ENCODE data around the gene ATXN1. TPM values are rescaled to one million over a fixed set of nuclear protein-coding genes. Genes with fewer than 3 reads are reported as not detected.
"Not testable (repeated sequence)": the region's sequence is repeated elsewhere in the genome, so short reads cannot be mapped to it uniquely, and the experiment has no call there.

ATXN1 gene
- polyA plus RNA-seq, 1 donor = 14.7 TPM

DNA sequence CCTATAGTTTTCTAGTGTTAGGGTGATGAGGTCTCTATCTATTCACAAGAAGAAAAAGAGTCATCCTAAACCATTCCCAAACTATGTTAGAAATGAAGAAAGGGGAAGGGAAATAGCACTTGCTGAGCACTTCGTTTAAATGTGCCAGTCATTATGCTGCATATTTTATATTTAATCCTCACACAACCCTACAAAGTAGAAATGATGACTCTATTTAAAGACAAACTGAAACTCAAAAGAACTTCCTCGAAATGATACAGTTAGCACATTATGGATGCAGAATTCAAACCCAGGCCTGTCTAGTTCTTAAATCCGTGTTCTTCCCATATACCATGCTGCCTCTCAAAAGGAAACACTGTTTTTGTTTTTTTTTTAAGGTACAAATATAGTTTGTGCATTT, 348.3 kb downstream of the ATXN1 start:
- DNase-seq (ENCODE audit: low read depth) = no peak

GRCh38 chr6:16412171-16412570, 349.1 kb downstream of the ATXN1 start:
- DNase-seq (ENCODE audit: low read depth) = no peak

GRCh38 chr6:16409531-16410441, 351.5 kb downstream of the ATXN1 start:
- DNase-seq (ENCODE audit: low read depth) = no peak

GRCh38 chr6:16408766-16409165, 352.5 kb downstream of the ATXN1 start:
- no peak for DNase-seq (ENCODE audit: low read depth)

GRCh38 chr6:16406966-16407365, 354.3 kb downstream of the ATXN1 start:
- no peak for DNase-seq (ENCODE audit: low read depth)

DNA sequence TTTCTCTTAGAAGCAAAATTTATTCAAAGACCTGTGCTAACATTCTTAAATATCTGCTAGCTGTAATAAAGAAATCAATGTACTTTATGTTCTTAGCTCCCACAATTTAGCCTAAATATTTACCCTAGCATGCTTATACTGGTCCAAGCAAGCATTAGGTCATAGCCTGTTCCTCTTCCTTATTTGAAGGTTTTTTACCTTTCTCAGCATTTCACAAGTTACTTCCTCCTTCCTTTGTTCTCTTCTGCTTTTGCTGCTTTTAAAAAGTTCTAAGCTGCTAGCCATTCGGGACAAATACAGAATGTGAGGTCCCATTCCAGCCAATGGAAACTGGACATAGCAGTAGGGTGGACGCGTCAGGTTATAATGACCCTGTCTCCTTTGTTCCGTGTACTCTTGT, 354.7 kb downstream of the ATXN1 start:
- DNase-seq (ENCODE audit: low read depth) = not testable (repeated sequence)

DNA sequence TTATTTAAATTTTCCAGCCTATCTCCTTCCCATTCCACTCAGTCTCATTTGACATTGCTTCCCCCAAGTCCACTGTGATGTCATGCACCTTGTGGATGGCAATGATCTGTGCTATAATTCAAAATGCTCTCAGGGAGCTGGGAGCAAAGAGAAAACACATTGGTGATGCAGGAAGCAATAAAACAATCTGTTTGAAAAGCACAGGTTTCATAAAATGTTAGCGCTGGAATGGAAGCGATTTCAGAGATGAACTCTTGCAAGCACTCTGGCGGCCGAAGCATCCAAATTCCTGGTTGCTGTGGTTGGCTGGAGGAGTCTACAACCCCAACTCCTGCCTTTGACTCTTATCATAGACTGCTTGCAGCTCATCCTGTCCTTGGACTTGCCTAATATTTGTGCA, 355.9 kb downstream of the ATXN1 start:
- no peak for DNase-seq (ENCODE audit: low read depth)

DNA sequence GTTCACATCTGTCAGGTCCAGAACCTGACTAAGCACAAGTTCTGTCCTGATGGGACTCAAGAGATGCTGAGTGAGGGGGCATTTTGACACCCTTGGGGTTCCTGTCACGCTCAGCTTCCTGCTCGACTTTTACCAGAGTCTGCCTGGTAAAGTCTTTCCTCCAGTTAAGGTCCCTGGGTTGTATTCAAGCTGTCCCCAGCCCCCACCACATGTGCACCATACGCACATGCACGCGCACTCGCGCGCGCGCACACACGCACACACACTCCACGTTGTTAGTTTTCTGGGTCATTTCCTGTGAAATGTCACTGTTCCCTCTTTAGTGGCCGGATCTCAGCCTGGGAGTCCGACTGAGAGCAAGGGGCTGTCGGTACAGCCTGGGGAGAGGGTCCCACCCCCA, 356.8 kb downstream of the ATXN1 start:
- DNase-seq (ENCODE audit: low read depth) = no peak

DNA sequence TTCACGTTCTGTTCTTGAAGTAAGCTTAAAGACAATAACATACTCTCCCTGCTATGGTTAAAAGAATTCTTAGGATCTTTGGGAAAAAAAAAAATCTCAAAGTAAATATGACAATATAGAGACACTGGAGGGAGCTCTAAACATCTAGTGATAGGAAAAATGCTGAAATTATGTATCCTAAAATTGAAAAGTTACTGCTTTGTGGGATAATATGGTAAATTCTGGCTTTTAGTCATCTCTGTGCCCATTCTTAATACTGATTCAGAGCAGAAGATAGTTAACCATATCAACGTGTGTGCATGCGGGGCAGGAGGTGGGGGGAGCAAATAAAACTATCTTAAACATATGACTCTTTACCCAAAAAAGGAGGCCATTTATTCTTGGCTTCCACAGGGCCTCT, 357.4 kb downstream of the ATXN1 start:
- no peak for DNase-seq (ENCODE audit: low read depth)

- DNase-seq (ENCODE audit: low read depth) = no peak
These were observed 358.7 kb downstream of the ATXN1 start for GRCh38 chr6:16402581-16402900.

DNA sequence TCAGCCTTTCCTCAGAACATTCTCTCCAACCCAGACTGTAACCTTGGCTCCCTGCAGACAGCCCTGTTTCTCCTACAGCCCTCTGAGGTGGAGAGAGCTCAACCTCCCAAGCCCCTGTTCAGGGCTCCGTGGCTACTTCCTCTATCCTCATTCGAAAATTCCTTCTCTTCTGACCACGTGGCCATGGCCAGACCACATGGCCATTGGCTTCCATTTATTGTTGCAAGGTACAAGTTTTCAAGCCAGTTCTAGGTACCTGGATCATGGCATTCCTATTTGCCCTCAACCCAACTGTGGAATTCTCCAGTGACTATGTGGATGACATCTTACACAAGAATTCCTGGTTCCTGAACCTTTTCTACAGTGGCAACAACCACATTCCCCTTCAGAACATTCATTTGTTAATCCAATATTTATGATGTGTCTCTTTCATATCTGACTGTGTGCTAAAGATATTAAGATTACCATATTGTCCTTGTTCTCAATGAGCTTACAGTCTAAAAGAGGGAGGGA, 361.0 kb downstream of the ATXN1 start:
- no peak for DNase-seq (ENCODE audit: low read depth)

GRCh38 chr6:16399695-16400094, 361.6 kb downstream of the ATXN1 start:
- no peak for DNase-seq (ENCODE audit: low read depth)

DNA sequence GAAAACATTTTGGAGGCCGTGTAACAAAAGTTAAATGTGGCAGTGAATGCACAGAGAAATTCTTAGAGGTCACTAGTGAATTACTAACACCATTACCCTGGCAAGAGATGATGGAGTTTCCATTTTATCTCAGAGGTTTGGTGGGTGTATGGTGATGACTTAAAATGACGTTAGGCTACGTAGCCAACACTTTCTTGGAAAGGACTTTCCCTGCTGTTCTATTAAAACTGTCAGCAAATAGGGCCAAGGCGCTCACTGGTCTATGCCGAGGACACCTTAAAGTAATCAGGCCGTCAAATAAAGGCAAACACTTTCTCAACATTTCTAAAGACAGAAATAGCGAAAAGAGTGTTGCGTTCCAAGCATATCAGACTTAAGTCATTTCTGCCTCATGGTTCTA, 362.1 kb downstream of the ATXN1 start:
- no peak for DNase-seq (ENCODE audit: low read depth)

GRCh38 chr6:16398587-16398986, 362.7 kb downstream of the ATXN1 start:
- DNase-seq (ENCODE audit: low read depth) = no peak

DNA sequence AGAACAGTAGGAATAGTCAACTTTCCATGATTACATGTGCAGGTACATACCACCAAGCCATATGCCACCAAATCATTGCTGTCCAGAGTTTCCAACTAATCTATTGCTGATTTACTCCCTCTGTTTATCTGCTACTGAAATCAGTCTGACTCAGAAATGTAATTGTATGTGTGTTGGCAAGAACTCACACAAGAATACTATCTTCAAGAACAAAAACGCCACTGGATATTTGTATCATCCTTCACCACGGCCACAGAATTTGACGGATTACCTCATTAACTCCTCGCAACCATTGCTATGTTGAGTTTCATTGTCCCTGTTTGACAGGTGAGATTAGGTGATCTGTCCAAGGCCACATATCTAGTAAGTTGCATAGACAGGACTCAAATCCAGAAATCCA, 363.6 kb downstream of the ATXN1 start:
- no peak for DNase-seq (ENCODE audit: low read depth)

GRCh38 chr6:16396497-16397319, 364.6 kb downstream of the ATXN1 start:
- DNase-seq (ENCODE audit: low read depth) = no peak

DNA sequence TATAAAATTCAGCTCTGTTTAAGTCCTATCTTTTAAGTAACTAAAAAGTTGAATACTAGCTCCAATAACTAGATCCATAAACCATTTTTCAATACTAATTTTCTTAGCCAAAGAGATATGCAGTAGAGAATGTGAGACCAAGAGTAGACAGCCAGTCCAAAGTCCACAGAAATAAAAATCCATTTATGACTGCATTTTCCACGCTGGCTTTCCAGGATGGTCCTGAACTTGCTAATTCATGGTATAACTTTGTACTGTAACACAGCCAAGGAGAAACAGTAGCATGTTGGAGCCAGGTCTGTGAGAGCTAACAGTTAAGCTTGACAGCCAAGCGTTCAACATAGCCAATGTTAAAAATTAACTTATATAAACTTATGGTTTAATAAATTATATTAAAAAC, 366.6 kb downstream of the ATXN1 start:
- no peak for DNase-seq (ENCODE audit: low read depth)

DNA sequence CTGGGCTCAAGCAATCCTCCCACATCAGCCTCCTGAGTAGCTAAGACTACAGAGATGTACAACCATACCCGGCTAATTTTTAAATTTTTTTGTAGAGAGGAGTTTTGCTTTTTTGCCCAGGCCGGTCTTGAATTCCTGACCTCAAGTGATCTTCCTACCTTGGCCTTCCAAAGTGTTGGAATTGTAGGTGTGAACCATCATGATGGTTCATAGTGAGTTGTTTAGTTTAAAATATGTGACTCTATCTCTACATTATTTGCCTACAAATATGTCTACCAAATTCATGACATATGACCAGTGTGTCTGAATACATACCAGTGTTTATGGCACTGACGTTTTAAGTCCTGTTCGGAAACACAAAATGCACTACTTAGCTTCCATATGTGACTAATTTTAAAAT, 367.9 kb downstream of the ATXN1 start:
- no peak for DNase-seq (ENCODE audit: low read depth)

DNA sequence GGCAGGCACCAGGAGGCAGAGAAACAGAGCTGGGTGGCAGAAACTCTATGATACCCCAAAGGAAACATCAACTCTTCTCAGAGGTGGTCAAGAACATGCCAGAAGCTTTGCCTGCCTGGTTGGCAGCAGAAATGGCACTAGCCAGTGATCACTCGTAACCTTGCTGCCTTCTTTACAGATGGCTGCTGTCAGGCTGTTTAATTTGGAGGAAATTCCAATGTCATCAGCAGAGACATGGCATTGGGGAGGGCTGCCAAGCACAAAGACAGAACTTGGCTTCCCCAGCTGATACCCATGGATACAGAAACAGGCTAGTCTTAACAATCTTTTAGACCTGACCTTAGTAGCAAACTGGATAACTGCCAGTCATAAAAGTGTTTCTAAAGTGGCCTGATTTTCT, 369.2 kb downstream of the ATXN1 start:
- DNase-seq (ENCODE audit: low read depth) = no peak

GRCh38 chr6:16391451-16391912, 369.8 kb downstream of the ATXN1 start:
- DNase-seq (ENCODE audit: low read depth) = no peak

DNA sequence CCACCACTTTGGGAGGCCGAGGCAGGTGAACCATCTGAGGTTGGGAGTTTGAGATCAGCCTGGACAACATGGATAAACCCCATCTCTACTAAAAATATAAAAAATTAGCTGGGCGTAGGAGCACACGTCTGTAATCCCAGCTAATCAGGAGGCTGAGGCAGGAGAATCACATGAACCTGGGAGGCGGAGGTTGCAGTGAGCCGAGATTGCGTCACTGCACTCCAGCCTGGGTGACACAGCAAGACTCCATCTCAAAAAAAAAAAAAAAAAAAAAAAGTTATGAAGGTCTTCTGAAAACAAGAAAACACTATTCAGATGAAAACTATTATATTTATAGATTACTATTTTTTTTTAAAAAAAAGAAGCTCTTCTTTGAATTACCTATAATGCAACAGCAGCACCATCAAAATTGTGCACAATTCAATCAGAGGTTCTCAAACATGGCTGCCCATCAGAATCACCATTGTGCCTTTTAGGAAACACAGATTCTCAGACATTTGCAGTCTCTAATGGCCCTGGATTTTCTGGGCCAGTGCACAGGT, 370.3 kb downstream of the ATXN1 start:
- not testable (repeated sequence) for DNase-seq (ENCODE audit: low read depth)

DNA sequence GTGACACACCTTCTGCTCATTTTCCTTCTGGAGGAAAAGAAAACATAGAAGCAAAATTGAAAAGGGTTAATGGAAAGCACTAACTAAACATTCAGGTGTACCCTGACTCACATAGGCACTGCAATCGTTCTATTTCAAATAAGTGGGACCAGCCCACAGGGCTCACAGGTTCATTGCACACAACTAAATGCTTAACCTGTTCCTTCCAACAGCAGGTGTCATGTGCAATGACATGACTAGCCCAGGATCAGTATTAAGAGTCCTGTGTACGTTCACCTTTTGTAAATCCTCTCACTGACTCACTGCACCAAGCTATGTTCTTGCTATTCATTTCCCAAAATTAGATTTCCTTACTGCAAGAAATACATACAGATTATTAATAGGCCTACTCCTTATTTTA, 371.6 kb downstream of the ATXN1 start:
- no peak for DNase-seq (ENCODE audit: low read depth)
